T-helper 9 cell (primary cell): ENCODE measurements around the gene STAT5B.
"Not testable (repeated sequence)": the region's sequence is repeated elsewhere in the genome, so short reads cannot be mapped to it uniquely, and the experiment has no call there.

ENCODE experiments used
- DNase-seq: peaks from one replicate; pipeline ENCODE4 v3.0.0-alpha.2; 2020

Gene STAT5B

GRCh38 chr17:42225646-42226045 lies 50.5 kb downstream of the STAT5B start:
- no peak for DNase-seq

- no peak for DNase-seq
Observed at GRCh38 chr17:42224651-42225050, 51.5 kb downstream of the STAT5B start.

GRCh38 chr17:42221886-42222745 lies 54.1 kb downstream of the STAT5B start:
- peak; percentile 45 for DNase-seq

GRCh38 chr17:42219280-42219679 lies 56.9 kb downstream of the STAT5B start:
- DNase-seq: not testable (repeated sequence)

GRCh38 chr17:42214156-42214555 lies 62.0 kb downstream of the STAT5B start:
- no peak for DNase-seq

GRCh38 chr17:42212382-42212781 lies 63.8 kb downstream of the STAT5B start:
- no peak for DNase-seq

GRCh38 chr17:42211921-42212341 lies 64.3 kb downstream of the STAT5B start:
- not testable (repeated sequence) for DNase-seq

GRCh38 chr17:42210046-42210445 lies 66.1 kb downstream of the STAT5B start:
- DNase-seq: no peak

- DNase-seq: not testable (repeated sequence)
Observed at GRCh38 chr17:42206153-42206612, 70.0 kb downstream of the STAT5B start.

GRCh38 chr17:42203354-42203753 lies 72.8 kb downstream of the STAT5B start:
- no peak for DNase-seq

- no peak for DNase-seq
Observed at GRCh38 chr17:42202696-42203095, 73.5 kb downstream of the STAT5B start.

GRCh38 chr17:42202159-42202558 lies 74.0 kb downstream of the STAT5B start:
- no peak for DNase-seq

GRCh38 chr17:42201458-42201772 lies 74.8 kb downstream of the STAT5B start:
- DNase-seq: no peak

- DNase-seq: no peak
Observed at GRCh38 chr17:42200706-42201457, 75.3 kb downstream of the STAT5B start.

- no peak for DNase-seq
Observed at GRCh38 chr17:42199416-42200011, 76.7 kb downstream of the STAT5B start.

GRCh38 chr17:42198897-42199296 lies 77.3 kb downstream of the STAT5B start:
- DNase-seq: no peak

- no peak for DNase-seq
Observed at GRCh38 chr17:42197564-42198156, 78.5 kb downstream of the STAT5B start.

GRCh38 chr17:42193969-42194899 lies 82.0 kb downstream of the STAT5B start, which contains the start of gene GHDC:
Gene GHDC (minus strand): TSS chr17:42194494. CDS start chr17:42193581, 913 bp downstream.
- DNase-seq: peak; percentile 69

- no peak for DNase-seq
Observed at GRCh38 chr17:42193216-42193968, 82.8 kb downstream of the STAT5B start.

- DNase-seq: no peak
Observed at GRCh38 chr17:42192189-42193126, 83.7 kb downstream of the STAT5B start.
